ENCODE data around the gene PCYT2.

PCYT2 gene

GRCh38 chr17:81942167-81942553, 31.0 kb upstream of the PCYT2 start:
- no peak for DNase-seq

- no peak for DNase-seq
Measured at GRCh38 chr17:81941484-81942166, 30.4 kb upstream of the PCYT2 start.

DNA sequence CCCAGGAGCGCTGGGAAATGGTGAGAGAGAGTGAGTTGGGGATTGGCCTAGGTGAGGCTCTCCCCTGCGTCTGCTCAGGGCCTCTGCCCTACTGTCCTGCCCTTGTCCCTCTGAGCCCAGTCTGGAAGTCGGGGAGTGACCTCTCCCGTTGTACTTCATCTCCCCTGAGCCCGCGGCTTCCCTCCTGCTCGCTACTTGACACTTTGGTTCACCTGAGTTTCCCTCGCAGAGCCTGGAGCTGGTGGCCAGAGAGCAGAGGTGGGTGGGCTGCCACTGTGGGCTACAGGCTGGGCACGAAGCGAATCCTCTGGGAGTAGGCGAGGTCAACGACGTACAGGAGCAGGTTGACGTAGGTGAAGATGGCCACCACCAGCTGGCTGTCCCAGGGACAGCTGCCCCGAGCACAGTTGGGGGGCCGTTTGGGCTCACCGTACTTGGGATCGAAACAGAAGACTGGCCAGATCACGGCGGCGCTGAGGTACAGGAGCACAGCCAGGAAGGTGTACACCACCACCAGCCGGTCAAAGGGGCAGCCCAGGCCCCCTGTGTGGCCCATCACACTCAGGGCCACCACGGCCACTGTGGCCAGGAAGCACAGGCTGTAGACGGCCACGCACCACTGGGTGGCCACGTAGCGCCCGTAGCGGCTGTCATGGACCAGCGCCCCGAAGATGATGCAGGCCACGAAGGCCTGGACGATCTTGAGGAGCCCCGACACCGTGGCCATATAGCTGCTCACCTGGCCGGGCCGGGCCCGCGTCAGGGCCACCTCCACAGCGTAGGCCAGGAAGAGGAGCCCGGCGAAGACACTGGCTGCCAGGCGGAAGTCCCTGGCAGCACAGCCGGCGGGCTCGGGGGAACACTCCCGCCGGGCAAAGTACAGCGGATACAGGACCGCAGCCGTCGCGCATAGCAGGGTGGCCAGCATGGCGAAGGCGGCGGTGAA, 29.6 kb upstream of the PCYT2 start:
- no peak for DNase-seq

DNA sequence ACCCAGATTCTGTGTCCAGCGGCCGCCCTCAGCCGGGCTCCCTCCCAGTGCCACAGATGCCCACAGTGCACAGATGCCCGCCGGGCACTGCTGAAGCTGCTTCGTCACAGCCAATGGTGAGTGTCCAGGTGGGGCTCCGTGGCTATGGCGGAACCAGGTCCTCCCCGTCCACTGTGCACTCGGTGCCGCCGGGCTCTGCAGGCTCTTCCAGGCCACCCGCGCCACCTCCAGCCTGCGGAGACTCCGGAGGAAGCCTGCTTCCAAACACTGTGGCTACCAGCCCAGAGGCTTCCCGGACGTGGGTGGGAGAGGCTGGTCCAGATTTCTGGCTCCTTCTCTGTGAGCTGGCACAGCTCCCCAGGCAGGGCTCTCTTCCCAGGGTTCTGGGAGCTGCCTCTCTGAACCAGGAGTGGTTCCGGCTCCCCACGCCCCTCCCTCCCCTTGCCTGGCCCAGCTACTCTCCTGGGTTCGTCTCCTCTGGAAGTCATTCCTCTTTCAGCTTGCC, 28.7 kb upstream of the PCYT2 start:
- no peak for DNase-seq

GRCh38 chr17:81939218-81939617, 28.0 kb upstream of the PCYT2 start:
- no peak for DNase-seq

DNA sequence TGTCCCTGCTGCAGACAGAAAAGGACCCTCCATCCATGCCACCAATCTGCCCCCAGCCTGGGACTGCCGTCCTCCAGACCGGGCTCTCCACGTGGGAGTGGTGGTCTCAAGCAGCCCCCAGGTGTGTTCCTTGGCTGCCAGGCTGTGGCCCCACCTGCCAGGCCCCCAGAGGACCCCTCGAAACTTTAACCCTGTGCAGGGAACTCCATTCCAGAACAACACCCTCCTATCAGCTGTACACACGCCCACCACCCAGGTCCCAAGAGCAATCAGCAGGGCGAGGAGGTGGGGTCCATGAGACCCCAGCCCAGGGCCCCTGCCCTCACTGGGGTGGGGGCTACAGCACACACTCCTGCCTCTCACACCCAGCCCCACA, 24.5 kb upstream of the PCYT2 start:
- no peak for DNase-seq

DNA sequence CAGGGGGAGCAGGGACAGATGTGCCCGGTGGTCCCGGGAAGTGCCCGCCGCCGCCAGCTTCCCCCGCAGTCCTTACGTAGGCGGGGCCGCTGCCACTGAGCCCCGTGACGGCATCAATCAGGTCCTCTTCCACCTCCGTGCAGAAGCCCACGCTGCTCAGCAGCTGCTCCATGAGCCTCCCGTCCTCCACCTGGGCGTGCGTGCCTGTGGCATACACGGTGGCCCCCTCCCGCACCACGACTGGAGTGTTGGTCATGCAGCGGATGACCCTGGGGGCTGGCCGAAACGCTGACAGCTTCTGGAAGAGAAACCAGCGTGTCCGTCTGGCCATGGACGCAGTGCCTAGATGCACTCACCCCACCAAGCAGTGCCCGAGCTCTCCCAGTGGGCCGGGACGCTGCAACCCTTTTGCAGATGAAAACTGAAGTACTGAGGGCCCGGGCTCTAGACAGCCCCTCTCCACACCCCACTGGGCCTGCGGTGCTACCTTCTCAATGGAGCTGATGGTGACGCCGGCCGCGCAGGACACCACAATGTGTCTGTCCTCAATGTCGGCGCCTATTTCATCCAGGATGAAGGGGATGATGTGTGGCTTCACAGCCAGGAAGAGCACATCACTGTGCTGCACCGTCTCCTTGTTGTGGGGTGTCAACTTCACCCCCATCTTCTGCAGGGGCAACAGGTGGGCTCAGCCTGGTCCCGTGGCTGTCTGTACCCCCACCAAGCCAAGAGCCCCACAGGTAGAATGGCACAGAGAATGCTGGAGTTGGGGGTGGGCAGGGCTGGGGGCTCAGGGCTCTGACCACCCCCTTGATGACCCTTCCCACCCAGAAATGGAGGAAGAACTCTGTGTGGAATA, 23.9 kb upstream of the PCYT2 start:
- DNase-seq: no peak

DNA sequence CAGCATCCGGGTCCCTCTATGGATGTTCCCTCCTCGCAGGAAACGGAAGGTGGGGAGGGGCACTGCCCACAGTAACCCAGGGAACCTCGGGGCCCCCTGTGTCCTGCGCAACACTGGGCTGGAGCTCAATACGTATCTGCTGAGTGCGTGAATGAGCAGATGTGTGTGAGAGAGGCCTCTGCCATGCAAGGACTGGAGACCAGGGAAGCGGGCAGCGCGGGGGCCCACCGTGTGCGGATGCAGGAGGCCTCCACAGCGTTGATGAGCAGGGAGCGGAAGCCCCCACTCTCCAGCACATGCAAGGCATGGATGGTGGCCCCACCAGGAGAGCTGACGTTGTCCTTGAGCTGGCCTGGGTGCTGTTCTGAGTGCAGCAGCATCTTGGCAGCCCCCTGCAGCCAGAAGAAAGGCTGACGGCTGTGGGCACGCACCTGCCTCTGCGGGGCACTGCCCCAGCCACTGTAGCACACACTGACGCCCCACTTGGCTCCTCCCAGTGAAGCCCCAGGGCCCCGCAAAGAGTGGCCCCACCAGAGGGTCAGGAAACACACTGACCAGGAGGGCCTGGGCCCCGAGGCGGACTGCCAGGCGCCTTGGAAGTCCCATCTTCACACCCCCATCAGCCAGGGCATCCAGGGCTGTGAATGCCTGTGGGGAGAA, 23.0 kb upstream of the PCYT2 start:
- no peak for DNase-seq

- no peak for DNase-seq
Measured at GRCh38 chr17:81933178-81933699, 22.0 kb upstream of the PCYT2 start.

- DNase-seq: no peak
Measured at GRCh38 chr17:81932333-81932983, 21.3 kb upstream of the PCYT2 start.

- DNase-seq: no peak
Measured at GRCh38 chr17:81931557-81932332, 20.5 kb upstream of the PCYT2 start.

- no peak for DNase-seq
Measured at GRCh38 chr17:81931189-81931556, 20.0 kb upstream of the PCYT2 start.

GRCh38 chr17:81930142-81931125, 19.2 kb upstream of the PCYT2 start:
- DNase-seq: no peak

DNA sequence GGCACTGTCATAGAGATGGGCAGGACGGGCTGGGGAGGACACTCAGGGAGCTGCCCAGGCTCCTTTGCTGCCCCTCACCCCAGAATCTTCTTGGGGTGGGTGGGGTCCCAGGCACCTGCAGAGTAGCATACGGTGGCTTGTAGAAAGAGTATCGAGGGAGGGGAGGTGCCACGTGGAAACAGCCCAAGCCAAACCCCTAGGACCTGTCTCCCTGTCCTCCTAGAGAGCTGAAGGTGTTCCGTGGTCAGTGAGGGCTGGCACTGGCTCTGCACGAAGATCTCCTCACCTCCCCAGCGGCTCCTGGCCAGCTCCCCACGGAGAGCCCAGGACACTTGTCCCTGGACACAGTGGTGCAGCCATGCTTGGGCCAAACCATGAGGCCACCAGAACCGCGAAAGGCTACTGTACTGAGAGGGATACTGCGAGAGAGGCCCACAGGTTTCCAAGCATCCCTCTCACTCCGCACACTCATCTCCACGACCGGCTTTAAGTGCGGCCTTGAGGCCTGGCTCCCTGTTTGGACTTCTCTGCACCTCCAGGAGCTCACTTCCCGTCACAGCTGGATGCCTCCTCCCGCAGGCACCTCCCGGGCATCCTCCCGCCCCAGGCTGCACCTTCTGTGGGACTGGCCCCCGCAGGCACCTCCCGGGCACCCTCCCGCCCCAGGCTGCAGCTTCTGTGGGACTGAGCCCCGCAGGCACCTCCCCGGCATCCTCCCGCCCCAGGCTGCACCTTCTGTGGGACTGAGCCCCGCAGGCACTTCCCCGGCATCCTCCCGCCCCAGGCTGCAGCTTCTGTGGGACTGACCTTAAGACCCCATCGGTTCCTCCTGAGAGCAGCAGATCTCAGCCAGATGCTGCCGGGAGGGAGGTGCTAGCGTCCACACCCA, 18.3 kb upstream of the PCYT2 start:
- DNase-seq: no peak

DNA sequence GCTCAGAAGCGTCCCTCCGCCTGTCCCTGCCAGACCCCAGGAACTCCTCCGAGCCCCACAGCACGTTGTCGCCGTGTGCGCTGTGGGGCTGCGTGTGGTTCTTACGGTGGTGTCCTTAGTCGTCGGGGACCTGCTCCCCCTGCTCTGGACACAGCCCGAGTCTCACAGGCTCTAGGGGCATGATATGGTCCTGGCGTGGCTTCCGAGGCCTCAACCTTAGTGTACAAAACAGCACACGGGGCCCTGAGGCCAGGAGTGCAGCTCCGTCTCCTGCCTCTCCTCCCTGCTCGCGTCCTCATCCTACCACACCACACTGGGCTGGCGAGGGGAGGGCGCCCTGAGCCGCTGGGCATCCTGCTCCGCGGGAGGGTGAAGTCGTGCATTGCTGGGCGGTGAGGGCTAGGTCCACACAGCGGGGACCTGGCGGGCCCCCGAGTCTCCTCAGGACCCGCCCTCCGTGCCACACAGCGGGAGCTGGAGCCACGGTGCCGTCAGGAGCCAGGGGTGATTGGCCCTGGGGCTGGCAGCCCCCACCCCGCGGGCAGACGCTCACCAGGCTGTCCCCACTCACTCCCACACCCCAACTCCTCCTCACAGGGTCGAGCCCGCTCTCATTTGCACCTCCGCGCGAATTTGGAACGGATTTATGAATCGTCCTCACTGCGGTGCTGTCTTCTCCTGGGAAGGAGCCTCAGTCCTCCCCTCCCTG, 17.5 kb upstream of the PCYT2 start:
- no peak for DNase-seq

DNA sequence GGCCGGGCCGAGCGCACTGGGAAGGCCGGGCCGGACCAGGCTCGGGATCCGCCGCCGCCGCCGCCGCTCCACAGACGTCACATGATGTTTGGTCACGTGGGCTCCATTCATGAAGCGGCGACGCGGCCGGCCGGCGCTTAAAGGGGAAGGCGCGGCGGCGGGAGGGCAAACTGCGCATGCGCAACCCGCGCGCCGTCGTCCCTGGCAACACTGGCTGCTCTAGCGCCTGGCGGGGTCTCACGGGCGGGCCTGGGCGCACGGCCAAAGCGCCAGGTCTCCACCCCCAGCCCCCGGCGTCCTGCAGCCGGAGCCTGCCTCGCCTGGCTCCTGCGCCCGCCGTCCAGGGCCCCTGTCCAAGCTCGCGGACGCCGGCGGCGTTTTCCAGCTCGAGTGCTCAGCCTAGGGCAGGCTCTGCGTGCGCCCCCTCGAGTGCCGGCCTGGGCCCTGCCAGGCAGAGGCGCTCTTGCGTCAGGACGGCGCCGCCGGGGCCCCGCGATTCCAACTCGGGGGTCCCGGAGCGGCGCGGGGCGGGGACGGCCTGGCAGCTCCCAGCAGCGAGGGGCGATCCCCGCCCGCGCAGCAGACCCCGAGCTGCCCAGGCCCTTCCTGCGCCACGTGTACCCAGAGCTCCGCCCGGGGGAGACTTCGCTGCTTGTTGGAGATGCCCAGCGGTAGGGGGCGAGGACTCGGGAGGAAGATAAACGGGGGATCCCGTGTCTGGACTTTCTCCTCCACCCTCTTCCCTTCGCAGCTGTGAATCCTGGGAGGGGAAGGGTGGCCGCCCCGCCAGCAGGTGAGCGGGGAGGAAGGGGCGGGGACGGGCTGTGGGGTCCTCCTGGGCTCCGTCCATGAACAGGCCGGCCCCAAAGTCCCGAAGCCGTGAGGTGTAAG, 16.7 kb upstream of the PCYT2 start, which contains the start of gene MAFG:
TSS of gene MAFG (minus strand) at position 83 of the 891 bp plus-strand sequence. CDS start 4,550 bp downstream, outside the sequence.
- DNase-seq: peak; percentile 90

DNA sequence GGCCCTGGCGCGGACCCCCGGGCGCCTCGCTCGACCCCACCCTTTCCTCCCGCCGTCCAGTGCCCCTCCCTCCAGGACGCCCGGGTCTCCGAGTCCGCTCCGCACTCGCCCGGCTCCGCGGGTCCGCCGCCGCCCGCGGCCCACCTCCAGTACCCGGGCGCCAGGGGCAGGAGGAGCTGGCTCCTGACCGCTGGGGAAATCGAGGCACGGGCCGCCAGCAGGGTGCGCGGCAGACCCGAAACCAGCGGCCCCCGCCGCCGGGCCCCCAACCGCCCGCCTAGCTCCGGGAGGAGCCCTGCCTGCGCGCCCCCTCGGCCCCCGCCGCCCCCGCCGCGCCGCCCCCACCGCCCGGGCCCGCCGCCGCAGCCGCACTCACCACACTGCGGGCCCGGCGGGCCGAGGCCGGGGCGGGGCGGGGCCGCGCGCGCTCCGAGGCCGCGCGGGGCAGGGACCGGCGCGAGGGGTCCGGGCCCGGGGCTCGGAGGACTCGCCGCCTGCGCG, 16.0 kb upstream of the PCYT2 start:
- DNase-seq: no peak

Measured in NCI-H2107 (cell line).